NCI-H2029 treated with DMSO at 0.1 percent for 48 hours (cell line): ENCODE results near the gene AIF1.

Source experiments
- DNase-seq: peaks from one replicate; lab custom pipeline; 2025; lab: John Stamatoyannopoulos, UW

The AIF1 gene

DNA sequence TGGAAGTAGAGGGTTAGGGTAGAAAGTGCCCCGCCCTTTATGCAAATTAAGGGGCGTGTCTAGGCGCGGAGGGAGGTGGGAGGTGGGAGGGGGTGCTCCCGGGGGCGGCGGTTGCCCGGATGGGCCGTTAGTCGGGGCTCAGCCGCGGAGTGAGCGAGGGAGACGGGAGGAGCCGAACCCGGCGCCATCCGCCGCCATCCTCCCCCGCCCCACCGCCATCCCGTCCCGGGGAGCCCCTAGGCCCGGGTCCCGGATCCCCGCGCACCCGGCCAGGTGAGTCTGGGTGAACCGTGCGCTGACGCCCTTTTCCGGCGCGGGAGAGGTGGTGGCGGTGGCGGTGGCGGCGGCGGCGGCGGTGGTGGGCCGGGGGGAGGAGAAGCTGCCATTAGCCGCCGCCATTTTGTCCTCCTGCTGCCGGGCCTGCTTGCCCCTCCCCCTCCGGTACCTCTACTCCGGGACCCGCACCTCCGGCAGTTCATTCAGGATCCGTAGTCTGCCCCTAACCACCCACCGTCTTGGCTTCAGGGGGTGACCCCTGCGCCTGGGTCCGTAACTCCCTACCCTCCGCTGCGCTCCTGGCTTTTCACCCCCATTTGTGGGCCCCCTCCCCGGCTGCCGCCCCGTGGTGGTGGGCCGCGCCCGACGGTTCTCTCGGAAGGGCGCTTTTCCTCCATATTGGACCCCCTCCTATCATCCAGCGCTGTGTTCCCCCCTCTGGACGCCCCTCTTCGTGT lies 5.7 kb downstream of the AIF1 start, which contains the start of gene PRRC2A:
Gene PRRC2A (plus strand): TSS at position 130 of the 734 bp plus-strand sequence. CDS start 2,075 bp downstream, outside the sequence.
- peak; percentile 75 for DNase-seq

DNA sequence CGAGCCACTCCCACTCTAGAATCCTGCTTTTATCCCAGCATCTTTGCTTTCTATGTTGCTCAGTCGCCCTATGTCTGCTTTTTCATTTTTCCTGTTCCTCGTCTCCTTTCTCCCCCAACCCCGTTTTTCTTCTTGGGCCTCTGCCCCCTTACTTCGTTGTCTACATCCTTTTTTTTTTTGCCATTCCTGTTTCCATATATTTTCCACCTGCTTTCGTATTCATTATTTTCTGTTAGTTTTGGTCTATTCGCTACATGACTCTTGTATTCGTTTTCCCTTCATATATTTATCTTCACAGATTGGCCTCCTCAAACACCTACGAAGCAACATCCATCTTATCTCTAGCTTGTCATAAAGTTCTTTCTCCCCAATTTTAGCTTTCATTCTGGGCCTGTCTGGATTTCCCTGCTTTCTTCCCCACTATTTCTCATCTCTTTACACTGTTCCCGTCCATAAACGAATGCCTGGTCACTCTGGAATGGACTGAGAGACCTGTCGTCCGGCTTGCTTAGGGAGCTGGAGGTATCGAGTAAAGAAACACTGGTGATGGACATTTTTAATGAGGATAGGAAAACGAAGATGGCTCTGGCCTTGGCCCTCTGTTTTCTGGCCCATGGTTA lies 6.4 kb downstream of the AIF1 start:
- DNase-seq, result no peak

DNA sequence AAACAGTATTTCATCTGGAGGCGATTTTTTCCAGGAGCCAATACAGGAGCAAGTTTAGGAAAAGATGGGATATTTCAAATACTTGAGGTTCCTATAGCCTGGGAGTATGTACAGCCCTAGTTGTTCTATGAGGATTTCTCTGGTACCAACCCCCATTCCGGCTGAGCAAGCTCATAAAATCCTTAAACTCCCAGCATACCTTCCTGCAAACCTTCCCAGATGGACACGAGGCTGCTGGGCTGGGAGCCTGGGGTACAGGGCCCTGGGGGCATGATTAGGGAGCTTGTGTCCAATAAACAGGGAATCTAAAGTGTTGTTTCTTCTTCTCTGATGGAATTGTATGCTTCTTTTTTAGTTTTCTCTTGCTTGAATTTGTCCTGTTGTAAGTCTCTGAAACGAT lies 7.0 kb downstream of the AIF1 start:
- DNase-seq, result no peak

DNA sequence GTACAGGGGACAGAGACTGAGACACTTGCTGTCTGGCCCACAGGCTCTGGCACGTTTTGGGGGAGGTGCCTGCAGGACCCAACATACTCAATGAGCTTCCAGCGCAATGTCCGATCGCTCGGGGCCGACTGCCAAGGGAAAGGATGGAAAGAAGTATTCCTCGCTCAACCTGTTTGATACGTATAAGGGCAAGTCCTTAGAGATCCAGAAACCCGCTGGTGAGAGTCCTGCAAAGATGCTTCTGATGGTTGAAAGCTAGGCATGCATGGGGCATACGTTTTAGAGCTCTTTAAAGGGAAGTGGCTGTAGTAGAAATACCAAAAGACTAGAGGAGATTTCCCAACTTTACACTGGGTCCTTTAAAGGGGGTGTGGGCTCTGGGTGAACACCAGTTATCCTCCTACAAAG lies 7.7 kb downstream of the AIF1 start:
- no peak for DNase-seq

DNA sequence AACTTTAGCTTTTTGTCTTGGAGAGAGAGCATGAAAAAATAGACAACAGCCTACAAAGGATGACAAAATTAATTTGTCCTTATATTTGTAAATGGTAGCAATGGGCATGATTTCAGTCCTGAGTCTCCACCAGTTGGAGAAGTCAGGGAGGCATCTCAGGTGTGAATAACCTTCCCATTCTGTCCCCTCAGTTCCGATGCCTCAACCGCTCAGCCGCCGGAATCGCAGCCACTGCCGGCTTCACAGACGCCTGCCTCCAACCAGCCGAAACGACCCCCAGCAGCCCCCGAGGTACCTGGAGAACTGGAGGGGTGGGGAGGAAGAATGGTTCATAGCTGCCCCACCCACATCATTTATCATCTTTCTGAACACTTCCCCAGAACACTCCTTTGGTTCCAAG lies 9.0 kb downstream of the AIF1 start:
- DNase-seq, result no peak

DNA sequence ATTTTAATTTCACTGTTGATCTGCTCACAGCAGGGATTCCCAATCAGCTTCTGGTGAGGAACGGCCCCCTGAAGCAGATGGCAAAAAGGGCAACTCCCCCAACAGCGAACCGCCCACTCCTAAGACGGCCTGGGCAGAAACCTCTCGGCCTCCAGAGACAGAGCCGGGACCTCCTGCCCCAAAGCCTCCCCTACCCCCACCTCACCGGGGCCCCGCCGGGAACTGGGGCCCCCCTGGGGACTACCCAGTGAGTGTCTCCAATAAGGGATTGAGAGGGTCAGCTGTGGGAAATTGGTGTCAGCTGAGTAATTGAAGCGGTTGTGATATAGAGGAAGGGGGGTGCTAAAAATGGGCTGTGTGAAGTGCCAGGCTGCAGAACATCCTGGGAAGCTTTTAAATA lies 11.9 kb downstream of the AIF1 start:
- DNase-seq, result no peak

DNA sequence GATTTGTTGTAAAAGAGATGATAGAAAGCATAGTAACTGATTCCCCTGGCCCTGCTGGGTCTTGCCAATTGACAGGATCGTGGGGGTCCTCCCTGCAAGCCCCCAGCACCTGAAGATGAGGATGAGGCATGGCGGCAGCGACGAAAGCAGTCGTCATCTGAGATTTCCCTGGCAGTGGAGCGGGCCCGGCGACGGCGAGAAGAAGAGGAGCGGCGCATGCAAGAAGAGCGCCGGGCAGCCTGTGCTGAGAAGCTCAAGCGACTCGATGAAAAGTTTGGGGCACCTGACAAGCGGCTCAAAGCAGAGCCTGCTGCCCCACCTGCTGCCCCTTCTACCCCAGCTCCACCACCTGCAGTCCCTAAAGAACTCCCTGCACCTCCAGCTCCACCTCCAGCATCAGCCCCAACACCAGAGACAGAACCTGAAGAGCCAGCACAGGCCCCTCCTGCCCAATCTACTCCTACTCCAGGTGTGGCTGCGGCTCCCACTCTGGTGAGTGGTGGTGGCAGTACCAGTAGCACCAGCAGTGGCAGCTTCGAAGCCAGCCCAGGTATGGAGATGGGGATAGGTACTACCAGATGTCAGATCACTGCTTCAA lies 12.8 kb downstream of the AIF1 start:
- DNase-seq, result no peak

DNA sequence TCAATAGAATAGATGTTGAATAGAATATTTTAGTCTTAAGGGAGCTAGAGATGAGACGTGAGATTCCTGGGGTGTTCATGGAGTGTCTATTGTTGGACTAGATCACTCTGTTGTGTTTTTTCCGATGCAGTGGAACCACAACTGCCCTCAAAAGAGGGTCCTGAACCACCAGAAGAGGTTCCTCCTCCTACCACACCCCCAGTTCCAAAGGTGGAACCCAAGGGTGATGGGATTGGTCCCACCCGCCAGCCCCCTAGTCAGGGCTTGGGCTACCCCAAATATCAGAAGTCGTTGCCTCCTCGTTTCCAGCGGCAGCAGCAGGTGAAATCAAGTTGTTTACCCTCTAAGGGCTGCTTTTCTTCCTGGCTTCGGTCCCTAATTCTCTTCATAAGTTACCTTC lies 14.0 kb downstream of the AIF1 start:
- DNase-seq, result no peak

DNA sequence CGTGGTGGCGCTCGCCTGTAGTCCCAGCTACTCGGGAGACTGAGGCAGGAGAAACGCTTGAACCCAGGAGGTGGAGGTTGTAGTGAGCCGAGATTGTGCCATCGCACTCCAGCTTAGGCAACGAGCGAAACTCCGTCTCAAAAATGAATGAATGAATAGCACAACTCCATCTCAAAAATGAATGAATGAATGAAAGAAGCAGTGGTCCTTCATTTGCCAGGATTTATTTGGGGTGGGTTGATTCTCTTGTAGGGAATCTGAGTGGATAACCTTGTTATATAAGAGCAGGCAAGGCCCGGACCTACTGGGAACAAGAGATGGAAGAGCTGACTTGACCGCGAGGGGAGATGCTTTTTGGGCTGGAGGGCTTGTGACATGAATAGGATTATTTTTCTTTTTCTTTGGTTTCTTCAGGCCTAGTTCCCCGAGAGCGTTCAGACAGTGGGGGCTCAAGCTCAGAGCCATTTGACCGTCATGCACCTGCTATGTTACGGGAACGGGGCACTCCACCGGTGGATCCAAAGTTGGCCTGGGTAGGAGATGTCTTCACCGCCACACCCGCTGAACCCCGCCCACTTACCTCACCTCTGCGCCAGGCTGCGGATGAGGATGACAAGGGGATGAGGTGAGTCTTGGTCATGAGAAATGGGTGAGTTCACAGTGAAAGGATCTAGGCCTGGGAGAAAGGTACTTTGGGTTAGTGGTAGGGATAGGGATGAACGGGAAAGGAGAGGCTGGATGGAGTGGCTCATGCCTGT lies 15.3 kb downstream of the AIF1 start:
- DNase-seq, result no peak

DNA sequence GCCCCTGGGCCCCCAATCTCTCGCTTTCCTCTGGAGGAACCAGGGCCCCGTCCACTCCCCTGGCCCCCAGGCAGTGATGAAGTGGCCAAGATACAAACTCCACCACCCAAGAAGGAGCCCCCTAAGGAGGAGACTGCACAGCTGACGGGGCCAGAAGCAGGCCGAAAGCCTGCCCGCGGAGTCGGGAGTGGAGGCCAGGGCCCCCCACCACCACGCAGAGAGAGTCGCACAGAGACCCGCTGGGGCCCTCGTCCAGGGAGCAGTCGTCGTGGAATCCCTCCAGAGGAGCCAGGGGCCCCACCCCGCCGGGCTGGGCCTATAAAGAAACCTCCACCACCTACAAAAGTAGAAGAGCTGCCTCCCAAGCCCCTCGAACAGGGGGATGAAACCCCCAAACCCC lies 16.2 kb downstream of the AIF1 start:
- DNase-seq, result no peak

DNA sequence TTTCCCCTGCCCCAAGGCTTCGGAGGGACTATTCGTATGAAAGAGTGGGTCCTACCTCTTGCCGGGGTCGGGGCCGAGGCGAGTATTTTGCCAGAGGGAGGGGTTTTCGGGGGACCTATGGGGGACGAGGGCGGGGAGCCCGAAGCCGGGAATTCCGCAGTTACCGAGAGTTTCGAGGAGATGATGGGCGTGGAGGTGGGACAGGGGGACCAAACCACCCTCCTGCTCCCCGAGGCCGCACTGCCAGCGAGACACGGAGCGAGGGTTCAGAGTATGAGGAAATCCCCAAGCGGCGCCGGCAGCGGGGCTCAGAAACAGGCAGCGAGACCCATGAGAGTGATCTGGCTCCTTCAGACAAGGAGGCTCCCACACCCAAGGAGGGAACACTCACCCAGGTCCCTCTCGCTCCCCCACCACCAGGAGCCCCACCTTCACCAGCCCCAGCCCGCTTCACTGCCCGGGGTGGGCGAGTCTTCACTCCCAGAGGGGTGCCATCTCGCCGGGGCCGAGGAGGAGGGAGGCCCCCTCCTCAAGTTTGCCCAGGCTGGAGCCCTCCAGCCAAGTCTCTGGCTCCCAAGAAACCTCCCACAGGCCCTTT lies 16.7 kb downstream of the AIF1 start:
- DNase-seq, result no peak

DNA sequence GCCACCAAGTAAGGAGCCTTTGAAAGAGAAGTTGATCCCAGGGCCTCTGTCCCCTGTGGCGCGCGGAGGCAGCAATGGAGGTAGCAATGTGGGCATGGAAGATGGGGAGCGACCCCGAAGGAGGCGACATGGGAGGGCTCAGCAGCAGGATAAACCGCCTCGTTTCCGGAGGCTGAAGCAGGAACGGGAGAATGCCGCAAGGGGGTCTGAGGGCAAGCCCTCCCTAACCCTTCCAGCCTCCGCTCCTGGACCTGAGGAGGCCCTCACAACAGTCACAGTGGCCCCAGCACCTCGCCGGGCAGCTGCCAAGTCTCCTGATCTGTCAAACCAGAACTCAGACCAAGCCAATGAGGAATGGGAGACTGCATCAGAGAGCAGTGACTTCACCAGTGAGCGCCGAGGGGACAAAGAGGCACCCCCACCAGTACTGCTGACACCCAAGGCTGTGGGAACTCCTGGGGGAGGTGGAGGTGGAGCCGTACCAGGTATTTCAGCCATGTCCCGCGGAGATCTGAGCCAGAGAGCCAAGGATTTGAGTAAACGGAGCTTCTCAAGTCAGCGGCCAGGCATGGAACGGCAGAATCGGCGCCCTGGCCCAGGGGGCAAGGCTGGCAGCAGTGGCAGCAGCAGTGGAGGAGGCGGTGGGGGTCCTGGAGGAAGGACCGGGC lies 17.4 kb downstream of the AIF1 start:
- DNase-seq, result no peak

DNA sequence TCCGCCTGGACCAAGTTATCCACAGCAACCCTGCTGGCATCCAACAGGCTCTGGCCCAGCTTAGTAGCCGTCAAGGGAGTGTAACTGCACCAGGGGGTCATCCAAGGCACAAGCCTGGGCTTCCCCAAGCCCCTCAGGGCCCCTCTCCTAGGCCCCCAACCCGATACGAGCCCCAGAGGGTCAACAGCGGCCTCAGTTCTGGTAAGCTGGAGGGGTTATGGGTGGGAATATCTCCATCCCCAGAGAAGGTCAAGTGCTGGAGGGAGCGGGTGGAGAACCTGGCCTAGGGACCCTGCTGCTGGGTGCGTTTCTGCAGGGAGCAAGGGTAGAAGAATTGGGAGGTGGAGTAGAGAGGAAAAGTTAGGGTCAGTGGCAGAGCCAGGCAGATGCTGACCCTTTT lies 18.4 kb downstream of the AIF1 start:
- no peak for DNase-seq

DNA sequence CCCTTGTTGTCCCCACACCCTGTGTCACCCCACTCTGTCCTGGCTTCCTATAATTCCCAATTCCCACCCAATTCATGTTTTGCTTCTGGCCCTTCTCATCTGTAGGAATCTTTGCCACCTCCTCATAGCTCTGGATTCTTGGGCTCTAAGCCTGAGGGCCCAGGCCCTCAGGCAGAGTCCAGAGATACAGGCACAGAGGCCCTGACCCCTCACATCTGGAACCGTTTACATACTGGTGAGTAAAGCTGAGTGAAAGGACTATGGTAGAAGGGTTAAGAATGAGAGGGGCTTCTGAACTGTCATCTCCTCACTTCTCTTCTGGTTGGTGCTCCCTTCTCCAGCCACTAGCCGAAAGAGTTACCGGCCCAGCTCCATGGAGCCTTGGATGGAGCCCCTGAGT lies 19.1 kb downstream of the AIF1 start:
- no peak for DNase-seq

DNA sequence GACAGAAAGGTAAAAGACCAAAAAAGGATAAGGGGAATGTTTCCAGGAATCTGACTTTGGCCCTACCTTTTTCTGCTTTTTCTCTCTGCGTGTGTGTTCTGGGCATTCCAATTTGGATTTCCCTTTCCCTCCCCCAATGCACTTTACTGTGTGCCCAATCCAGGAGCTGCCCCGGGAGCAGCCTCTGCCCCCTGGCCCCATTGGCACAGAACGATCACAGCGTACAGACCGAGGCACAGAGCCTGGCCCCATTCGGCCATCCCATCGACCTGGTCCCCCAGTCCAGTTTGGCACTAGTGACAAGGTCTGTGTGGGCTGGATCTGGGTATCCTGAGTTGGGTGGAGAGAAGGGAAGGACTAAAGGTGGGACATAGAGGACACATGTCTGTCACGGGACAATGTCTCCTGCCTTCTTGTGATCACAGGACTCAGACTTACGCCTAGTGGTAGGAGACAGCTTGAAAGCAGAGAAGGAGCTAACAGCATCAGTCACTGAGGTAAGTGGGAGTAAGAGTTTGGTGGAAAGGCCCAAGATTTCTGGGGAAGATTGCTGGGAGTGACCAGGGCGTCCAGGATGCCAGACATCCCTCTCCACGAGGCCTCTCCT lies 20.0 kb downstream of the AIF1 start:
- DNase-seq, result no peak

DNA sequence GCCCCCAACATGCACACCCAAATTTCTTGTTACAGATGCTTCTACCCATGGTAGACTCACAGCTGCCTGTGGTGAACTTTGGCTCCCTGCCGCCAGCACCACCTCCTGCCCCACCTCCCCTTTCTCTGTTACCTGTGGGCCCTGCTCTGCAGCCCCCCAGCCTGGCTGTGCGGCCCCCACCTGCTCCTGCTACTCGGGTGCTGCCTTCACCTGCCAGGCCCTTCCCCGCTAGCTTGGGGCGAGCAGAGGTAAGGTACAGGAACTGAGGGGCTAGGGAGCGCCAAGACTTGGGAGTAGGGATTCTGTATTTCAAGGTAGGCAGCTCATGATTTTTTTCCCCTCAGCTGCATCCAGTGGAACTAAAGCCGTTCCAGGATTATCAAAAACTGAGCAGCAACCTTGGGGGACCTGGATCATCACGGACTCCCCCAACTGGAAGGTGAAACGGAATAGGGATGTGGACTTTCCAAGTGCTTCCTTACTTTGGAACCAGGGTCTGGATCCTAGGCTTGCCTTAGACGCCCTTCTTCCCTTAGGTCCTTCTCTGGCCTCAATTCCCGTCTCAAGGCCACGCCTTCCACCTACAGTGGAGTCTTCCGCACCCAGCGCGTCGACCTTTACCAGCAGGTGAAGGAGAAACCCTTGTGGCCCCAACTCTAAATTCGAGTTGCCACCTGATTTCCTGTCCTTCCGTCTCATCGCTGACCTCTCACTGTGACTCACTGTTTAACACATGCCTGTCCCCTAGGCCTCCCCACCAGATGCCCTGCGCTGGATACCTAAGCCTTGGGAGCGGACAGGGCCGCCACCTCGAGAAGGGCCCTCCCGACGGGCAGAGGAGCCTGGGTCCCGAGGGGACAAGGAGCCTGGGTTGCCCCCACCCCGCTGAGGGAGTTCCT lies 21.9 kb downstream of the AIF1 start:
- DNase-seq, result no peak

DNA sequence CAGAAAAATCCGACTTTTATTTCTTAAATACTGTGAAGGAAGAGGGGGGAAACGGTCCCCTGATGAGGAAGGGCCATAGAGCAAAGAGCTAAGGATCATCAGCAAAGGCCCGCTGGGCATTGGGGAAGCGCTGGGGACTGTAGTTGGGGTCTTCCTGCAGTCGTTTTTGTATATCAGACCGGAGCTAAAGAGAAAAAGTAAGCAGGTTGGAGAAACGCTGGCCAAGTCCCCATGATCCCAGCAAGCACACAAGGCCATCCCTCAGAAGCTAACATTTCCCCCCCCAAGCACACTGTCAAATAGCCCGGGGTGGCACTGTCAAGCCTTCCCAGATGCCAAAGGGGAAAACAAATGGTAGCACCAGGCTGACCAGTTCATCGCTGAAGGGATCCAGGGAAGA lies 24.0 kb downstream of the AIF1 start:
- no peak for DNase-seq

DNA sequence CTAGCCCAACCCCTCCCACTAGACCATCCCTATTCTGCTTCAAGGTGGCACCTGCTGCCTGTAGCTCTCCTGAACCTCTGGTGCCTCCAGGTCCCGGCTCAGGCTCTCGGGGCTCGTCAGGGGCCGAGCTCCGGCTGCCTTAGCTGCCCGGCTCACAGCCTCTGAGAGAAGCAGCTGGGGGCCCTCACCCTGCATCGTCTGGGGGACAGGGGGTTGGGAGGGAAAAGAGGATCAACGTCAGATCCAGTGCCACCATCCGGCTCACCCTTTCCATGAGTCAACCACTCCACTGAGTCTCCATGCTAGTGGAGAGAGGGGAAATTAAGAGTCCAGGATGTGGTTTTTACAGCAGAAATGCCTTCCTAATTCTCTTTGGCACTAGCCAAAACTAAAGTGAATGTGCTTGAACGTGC lies 24.4 kb downstream of the AIF1 start:
- DNase-seq, result no peak

DNA sequence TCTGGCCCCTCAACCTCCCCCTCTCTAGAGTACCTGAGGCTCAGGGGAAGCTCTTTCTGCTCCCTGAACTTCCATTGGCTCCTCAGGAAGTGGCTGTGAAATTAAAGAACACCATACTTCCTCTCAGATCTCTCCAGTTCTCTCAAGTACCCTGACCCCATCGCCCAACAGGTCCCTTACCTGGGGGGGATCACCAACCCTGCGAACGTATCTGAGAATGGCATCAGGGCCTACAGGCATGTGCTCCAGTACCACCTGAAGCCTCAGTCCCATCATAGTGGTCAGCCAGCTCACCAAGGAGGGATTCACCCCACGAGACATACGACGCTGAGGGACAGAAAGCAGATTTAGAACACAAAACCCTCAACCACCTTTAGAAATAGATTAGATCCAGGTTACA lies 25.6 kb downstream of the AIF1 start:
- DNase-seq, result no peak

DNA sequence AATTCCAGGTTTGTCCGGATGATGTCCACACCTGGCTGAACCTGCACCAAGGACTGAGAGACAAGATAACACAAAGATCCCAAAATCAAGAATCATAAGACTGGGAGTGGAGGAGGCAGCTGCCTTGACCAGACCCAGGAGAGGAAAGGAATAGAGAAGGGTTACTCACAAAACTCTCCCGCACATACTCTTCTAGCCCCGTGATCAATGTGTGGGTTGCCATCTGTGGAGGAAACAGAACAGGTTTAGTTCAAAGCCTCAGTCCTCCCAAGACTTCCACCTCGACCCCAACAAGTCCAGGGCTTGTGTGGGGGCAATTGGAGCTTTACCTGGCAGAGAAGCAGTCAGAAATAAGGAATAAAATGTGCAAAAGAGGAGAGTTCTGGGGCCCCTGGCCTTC lies 26.3 kb downstream of the AIF1 start:
- no peak for DNase-seq
